CD4-positive, alpha-beta memory T cell (primary cell): ENCODE data around the gene MRPL58. TPM values are rescaled to one million over a fixed set of nuclear protein-coding genes. Genes with fewer than 3 reads are reported as not detected.

Source experiments
- CTCF ChIA-PET: fragments of 350-600 bp; sonication (Branson Sonifier 250); formaldehyde crosslinking; loops from one replicate; lab custom pipeline; 2021; ENCODE audit warnings: inconsistent platforms; ENCODE audit not compliant: partially characterized antibody; lab: Charles Lee
- POLR2A ChIA-PET: fragments of 350-600 bp; sonication (Branson Sonifier 250); formaldehyde crosslinking; loops from one replicate; lab custom pipeline; 2021; ENCODE audit not compliant: partially characterized antibody; lab: Charles Lee
- DNase-seq, 5 donors: peaks; one replicate each; pipeline versions ENCODE4 v3.0.0 to v3.0.0-alpha.2; 2020 to 2022; ENCODE audit warnings: mixed read lengths in 1 of 5
- H3K27ac ChIP-seq: one replicate; pipeline ENCODE4 v1.7.0; 2013; ENCODE audit warnings: low read depth, low read length
- H3K27me3 ChIP-seq: 2 replicates; pipeline ENCODE4 v1.7.0; 2013; ENCODE audit warnings: mild to moderate bottlenecking, low read length, moderate library complexity; ENCODE audit not compliant: insufficient read depth
- H3K36me3 ChIP-seq: 2 replicates; pipeline ENCODE4 v1.7.0; 2013; ENCODE audit warnings: mild to moderate bottlenecking, low read length, moderate library complexity; ENCODE audit not compliant: insufficient read depth
- H3K4me1 ChIP-seq: 2 replicates; pipeline ENCODE4 v1.7.0; 2013; ENCODE audit warnings: mild to moderate bottlenecking, low read length, moderate library complexity; ENCODE audit not compliant: insufficient read depth
- H3K4me3 ChIP-seq, 2 donors: one replicate each; pipeline ENCODE4 v1.7.0; 2013; ENCODE audit warnings: low read length in 2 of 2, mild to moderate bottlenecking in 1 of 2
- H3K9me3 ChIP-seq, 2 donors: one replicate each; pipeline ENCODE4 v1.7.0; 2013; ENCODE audit warnings: low read length in 2 of 2, control low read depth in 1 of 2; ENCODE audit not compliant: control insufficient read depth in 1 of 2
- H3K27ac Mint-ChIP-seq, 7 donors: one replicate each; pipeline ENCODE4 v1.8.0; 2020 to 2021; ENCODE audit warnings: mixed read lengths in 7 of 7, mild to moderate bottlenecking in 6 of 7, inconsistent platforms in 3 of 7, moderate library complexity in 3 of 7
- H3K27me3 Mint-ChIP-seq, 2 donors: one replicate each; pipeline ENCODE4 v1.8.0; 2020 to 2021; ENCODE audit warnings: mixed read lengths in 2 of 2
- H3K36me3 Mint-ChIP-seq, 2 donors: one replicate each; pipeline ENCODE4 v1.8.0; 2020 to 2021; ENCODE audit warnings: mixed read lengths in 2 of 2, inconsistent platforms in 1 of 2, mild to moderate bottlenecking in 1 of 2
- H3K4me1 Mint-ChIP-seq, 4 donors: one replicate each; pipeline ENCODE4 v1.8.0; 2020 to 2021; ENCODE audit warnings: mixed read lengths in 4 of 4, mild to moderate bottlenecking in 1 of 4
- H3K4me3 Mint-ChIP-seq, 8 donors: one replicate each; pipeline ENCODE4 v1.8.0; 2020 to 2021; ENCODE audit warnings: mixed read lengths in 8 of 8, mild to moderate bottlenecking in 7 of 8, moderate library complexity in 6 of 8, inconsistent platforms in 3 of 8
- H3K9me3 Mint-ChIP-seq, 8 donors: one replicate each; pipeline ENCODE4 v1.8.0; 2020 to 2021; ENCODE audit warnings: mixed read lengths in 8 of 8, mild to moderate bottlenecking in 5 of 8, inconsistent platforms in 3 of 8, moderate library complexity in 1 of 8
- intact Hi-C: fragments of 100-400 bp; cut with micrococcal nuclease; formaldehyde crosslinking; loops from one replicate; pipeline ENCODE4 v1.15.1; 2023
- polyA plus RNA-seq, 2 donors: library from polyadenylated mRNA; unstranded; fragments of 300-500 nt; fragmentation: Illumina TruSeq; gene quantifications; one replicate each; pipeline ENCODE4 v1.2.3, GENCODE V29; 2021
- total RNA-seq, 2 experiments: library from RNA; stranded (reverse); gene quantifications; one replicate each; pipeline ENCODE4 v1.2.3, GENCODE V29; 2021

Gene MRPL58
- total and polyA plus RNA-seq, 4 experiments from 2014 or later, result 22.6 to 62.2 (median 41.6) TPM

- Histone ChIP-seq H3K9me3 (no peaks in the 10 kb centered on the region), H3K27ac (no peak overlapping the region), H3K4me3 (no peak overlapping the region), H3K4me1 (no peaks in the 10 kb centered on the region), H3K27me3 (no peaks in the 10 kb centered on the region), H3K36me3 (no peaks in the 10 kb centered on the region)
- Mint-ChIP-seq H3K4me1 (peaks cover 0 to 8% (median 6%) of the 10 kb centered on the region in 4 donors), H3K4me3 (no peak overlapping the region), H3K36me3 (no peaks in the 10 kb centered on the region), H3K9me3 (no peaks in the 10 kb centered on the region), H3K27ac (no peak overlapping the region), H3K27me3 (no peaks in the 10 kb centered on the region)
- POLR2A ChIA-PET, result interaction anchor here (0.7 kb wide), 1 partner anchor 12 kb away, joined by 3 read pairs; no protein-coding TSS in a partner anchor
- no peak for DNase-seq
- CTCF ChIA-PET, result interaction anchor here (0.7 to 1.6 kb wide), 2 partner anchors 34 to 379 kb away, joined by 3 to 7 read pairs; no protein-coding TSS in a partner anchor
- intact Hi-C loops, result no loop called here
Measured at GRCh38 chr17:74995847-74996246, 16.6 kb upstream of the MRPL58 start.

GRCh38 chr17:74998783-74999182 lies 13.7 kb upstream of the MRPL58 start:
- H3K9me3 Mint-ChIP-seq, result no peaks in the 10 kb centered on the region
- no peak overlapping the region for H3K4me3 ChIP-seq
- DNase-seq, result no peak
- no peak overlapping the region for H3K27ac ChIP-seq
- no peaks in the 10 kb centered on the region for H3K27me3 ChIP-seq
- H3K4me1 ChIP-seq, result no peaks in the 10 kb centered on the region
- CTCF ChIA-PET, result interaction anchor here (0.8 to 3.4 kb wide), 3 partner anchors 13 to 69 kb away, joined by 3 to 15 read pairs (median 3); partner anchors contain the start of gene MRPL58
- no peaks in the 10 kb centered on the region for H3K9me3 ChIP-seq
- POLR2A ChIA-PET, result interaction anchor here (1.3 kb wide), 1 partner anchor 14 kb away, joined by 3 read pairs; no protein-coding TSS in a partner anchor
- H3K36me3 ChIP-seq, result no peaks in the 10 kb centered on the region
- intact Hi-C loops, result no loop called here
- no peaks in the 10 kb centered on the region for H3K27me3 Mint-ChIP-seq
- H3K36me3 Mint-ChIP-seq, result no peaks in the 10 kb centered on the region
- peaks cover 0 to 8% (median 6%) of the 10 kb centered on the region in 4 donors for H3K4me1 Mint-ChIP-seq
- no peak overlapping the region for H3K27ac Mint-ChIP-seq
- H3K4me3 Mint-ChIP-seq, result no peak overlapping the region

- H3K27ac Mint-ChIP-seq, result no peak overlapping the region
- CTCF ChIA-PET, result interaction anchor here (0.7 to 3.4 kb wide), 3 partner anchors 13 to 601 kb away, joined by 3 to 15 read pairs (median 4); partner anchors contain the start of gene MRPL58
Measured at GRCh38 chr17:74999523-74999922, 12.9 kb upstream of the MRPL58 start.

GRCh38 chr17:75001915-75002843 lies 10.3 kb upstream of the MRPL58 start:
- peaks cover 0 to 8% (median 6%) of the 10 kb centered on the region in 4 donors for H3K4me1 Mint-ChIP-seq
- Histone ChIP-seq H3K27me3 (no peaks in the 10 kb centered on the region), H3K4me1 (no peaks in the 10 kb centered on the region), H3K9me3 (no peaks in the 10 kb centered on the region), H3K36me3 (no peaks in the 10 kb centered on the region), H3K27ac (no peak overlapping the region), H3K4me3 (no peak overlapping the region)
- no peaks in the 10 kb centered on the region for H3K9me3 Mint-ChIP-seq
- H3K36me3 Mint-ChIP-seq, result no peaks in the 10 kb centered on the region
- ChIA-PET POLR2A (interaction anchor here (1.0 kb wide), 1 partner anchor 14 kb away, joined by 3 read pairs; the partner anchor contains the start of gene CDR2L), CTCF (interaction anchor here (3.4 kb wide), 1 partner anchor 10 kb away, joined by 15 read pairs; the partner anchor contains the start of gene MRPL58)
- H3K4me3 Mint-ChIP-seq, result no peak overlapping the region
- intact Hi-C loops, result no loop called here
- no peak for DNase-seq
- H3K27me3 Mint-ChIP-seq, result peaks cover 2% of the 10 kb centered on the region in 2 donors
- peak overlapping the region in 1 of 7 donors; percentile 8 for H3K27ac Mint-ChIP-seq

More at GRCh38 chr17:74999523-74999922, 12.9 kb upstream of the MRPL58 start:
- Mint-ChIP-seq H3K4me3 (no peak overlapping the region), H3K4me1 (peaks cover 0 to 8% (median 6%) of the 10 kb centered on the region in 4 donors), H3K36me3 (no peaks in the 10 kb centered on the region), H3K9me3 (no peaks in the 10 kb centered on the region), H3K27me3 (no peaks in the 10 kb centered on the region)
- H3K4me1 ChIP-seq, result no peaks in the 10 kb centered on the region
- no peaks in the 10 kb centered on the region for H3K9me3 ChIP-seq
- POLR2A ChIA-PET, result interaction anchor here (1.3 kb wide), 1 partner anchor 14 kb away, joined by 3 read pairs; no protein-coding TSS in a partner anchor
- H3K27me3 ChIP-seq, result no peaks in the 10 kb centered on the region
- intact Hi-C loops, result no loop called here
- H3K36me3 ChIP-seq, result no peaks in the 10 kb centered on the region
- H3K27ac ChIP-seq, result no peak overlapping the region
- H3K4me3 ChIP-seq, result no peak overlapping the region
- DNase-seq, result no peak

- Histone ChIP-seq H3K4me3 (no peak overlapping the region), H3K27ac (no peak overlapping the region), H3K36me3 (no peaks in the 10 kb centered on the region), H3K4me1 (no peaks in the 10 kb centered on the region), H3K27me3 (no peaks in the 10 kb centered on the region), H3K9me3 (no peaks in the 10 kb centered on the region)
- ChIA-PET CTCF (interaction anchor here (0.8 to 1.5 kb wide), 3 partner anchors 9 to 42 kb away, joined by 3 to 4 read pairs (median 3); partner anchors contain the start of gene MRPL58), POLR2A (interaction anchor here (1.0 to 1.9 kb wide), 2 partner anchors 10 to 16 kb away, joined by 3 to 6 read pairs; partner anchors contain the start of gene CDR2L)
- Mint-ChIP-seq H3K27me3 (peaks cover 2% of the 10 kb centered on the region in 2 donors), H3K27ac (no peak overlapping the region), H3K36me3 (no peaks in the 10 kb centered on the region), H3K4me1 (peaks cover 0 to 6% (median 4%) of the 10 kb centered on the region in 4 donors), H3K4me3 (no peak overlapping the region), H3K9me3 (no peaks in the 10 kb centered on the region)
- intact Hi-C loops, result no loop called here
- DNase-seq, result no peak
Measured at GRCh38 chr17:75003070-75003956, 9.2 kb upstream of the MRPL58 start.

- no peaks in the 10 kb centered on the region for H3K9me3 Mint-ChIP-seq
- POLR2A ChIA-PET, result interaction anchor here (1.9 kb wide), 1 partner anchor 9 kb away, joined by 6 read pairs; no protein-coding TSS in a partner anchor
Measured at GRCh38 chr17:75003957-75004355, 8.5 kb upstream of the MRPL58 start.

More at GRCh38 chr17:75003957-75004355, 8.5 kb upstream of the MRPL58 start:
- intact Hi-C loops, result no loop called here
- Histone ChIP-seq H3K4me3 (no peak overlapping the region), H3K27ac (no peak overlapping the region), H3K36me3 (no peaks in the 10 kb centered on the region), H3K9me3 (no peaks in the 10 kb centered on the region), H3K27me3 (no peaks in the 10 kb centered on the region), H3K4me1 (no peaks in the 10 kb centered on the region)
- DNase-seq, result no peak
- peaks cover 0 to under 1% (median 0%) of the 10 kb centered on the region in 4 donors for H3K4me1 Mint-ChIP-seq
- no peak overlapping the region for H3K4me3 Mint-ChIP-seq
- CTCF ChIA-PET, result interaction anchor here (0.8 to 1.5 kb wide), 3 partner anchors 9 to 43 kb away, joined by 3 to 4 read pairs (median 3); partner anchors contain the start of gene MRPL58
- H3K27ac Mint-ChIP-seq, result no peak overlapping the region
- no peaks in the 10 kb centered on the region for H3K36me3 Mint-ChIP-seq
- H3K27me3 Mint-ChIP-seq, result peaks cover 2% of the 10 kb centered on the region in 2 donors
